ENCODE measurements around the gene PMM1. TPM values are rescaled to one million over a fixed set of nuclear protein-coding genes. Genes with fewer than 3 reads are reported as not detected.
"Not testable (repeated sequence)": the region's sequence is repeated elsewhere in the genome, so short reads cannot be mapped to it uniquely, and the experiment has no call there.

PMM1 gene
- total RNA-seq, 1 donor from 2014 or later, result 30.8 TPM

DNA sequence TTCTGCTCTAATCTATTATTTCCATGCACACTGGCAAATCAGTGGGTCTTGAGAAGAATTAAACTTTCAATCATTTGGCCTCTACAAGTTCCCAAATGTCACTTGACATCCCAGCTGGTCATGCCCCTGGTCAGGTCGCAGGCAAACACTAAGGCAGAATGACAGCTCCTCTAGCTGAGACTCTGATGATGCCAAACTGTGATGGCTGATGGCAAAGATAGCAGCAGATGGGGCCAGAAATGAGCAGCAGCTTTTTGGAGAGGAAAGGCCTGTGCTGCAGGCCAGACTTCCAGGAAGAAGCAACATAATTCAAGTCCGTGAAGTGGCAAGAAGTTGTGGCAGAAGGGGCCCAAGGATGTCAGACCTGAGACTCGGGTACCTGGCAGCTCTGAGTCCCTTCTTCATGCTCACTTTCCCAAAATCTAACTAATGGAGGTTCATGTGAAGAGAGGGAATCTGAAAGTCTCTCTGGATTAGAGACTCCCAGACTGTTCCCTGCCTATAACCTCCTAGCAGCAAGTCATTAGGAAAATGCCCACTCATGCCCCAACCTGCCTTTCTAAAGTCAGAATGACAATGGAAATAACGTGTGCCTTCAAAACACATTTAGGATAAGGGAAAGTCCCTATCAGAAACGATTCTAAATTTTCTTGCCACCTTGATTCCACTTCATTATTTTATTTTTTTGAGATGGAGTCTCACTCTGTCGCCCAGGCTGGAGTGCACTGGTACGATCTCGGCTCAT lies 9.4 kb upstream of the PMM1 start:
- Mint-ChIP-seq H3K9me3 (no peaks in the 10 kb centered on the region), H3K27ac (ENCODE audit: unreplicated experiment) (no peak overlapping the region), H3K4me1 (no peaks in the 10 kb centered on the region), H3K36me3 (ENCODE audit: low read depth) (peaks cover 7% of the 10 kb centered on the region), H3K4me3 (no peak overlapping the region), H3K27me3 (ENCODE audit: low read depth) (no peaks in the 10 kb centered on the region)
- no peak for DNase-seq (ENCODE audit: low read depth, low spot score)
- TF ChIP-seq, protein P1, sequence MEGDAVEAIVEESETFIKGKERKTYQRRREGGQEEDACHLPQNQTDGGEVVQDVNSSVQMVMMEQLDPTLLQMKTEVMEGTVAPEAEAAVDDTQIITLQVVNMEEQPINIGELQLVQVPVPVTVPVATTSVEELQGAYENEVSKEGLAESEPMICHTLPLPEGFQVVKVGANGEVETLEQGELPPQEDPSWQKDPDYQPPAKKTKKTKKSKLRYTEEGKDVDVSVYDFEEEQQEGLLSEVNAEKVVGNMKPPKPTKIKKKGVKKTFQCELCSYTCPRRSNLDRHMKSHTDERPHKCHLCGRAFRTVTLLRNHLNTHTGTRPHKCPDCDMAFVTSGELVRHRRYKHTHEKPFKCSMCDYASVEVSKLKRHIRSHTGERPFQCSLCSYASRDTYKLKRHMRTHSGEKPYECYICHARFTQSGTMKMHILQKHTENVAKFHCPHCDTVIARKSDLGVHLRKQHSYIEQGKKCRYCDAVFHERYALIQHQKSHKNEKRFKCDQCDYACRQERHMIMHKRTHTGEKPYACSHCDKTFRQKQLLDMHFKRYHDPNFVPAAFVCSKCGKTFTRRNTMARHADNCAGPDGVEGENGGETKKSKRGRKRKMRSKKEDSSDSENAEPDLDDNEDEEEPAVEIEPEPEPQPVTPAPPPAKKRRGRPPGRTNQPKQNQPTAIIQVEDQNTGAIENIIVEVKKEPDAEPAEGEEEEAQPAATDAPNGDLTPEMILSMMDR (conservative IDR thresholded peaks at IDR 0.05), result no peak

DNA sequence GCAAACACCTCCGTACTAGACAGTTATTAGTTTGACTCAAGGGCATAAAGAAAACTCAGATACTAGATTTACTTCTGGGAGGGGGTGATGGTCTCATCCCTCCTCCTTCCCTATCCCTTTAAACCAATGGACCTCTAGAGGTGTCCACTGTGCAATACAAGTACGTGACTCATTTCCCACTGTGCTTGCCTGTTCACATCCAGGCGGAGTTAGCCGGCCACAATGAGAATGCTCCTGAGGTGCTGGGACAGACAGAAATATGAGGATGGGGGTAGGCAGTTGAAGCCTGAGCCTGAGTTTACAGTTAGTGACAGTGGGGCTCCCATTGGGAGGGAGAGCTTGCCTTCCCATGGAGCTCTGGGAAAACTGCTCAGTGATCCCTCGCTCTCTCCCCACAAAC lies 8.4 kb upstream of the PMM1 start:
- TF ChIP-seq, protein P1 (conservative IDR thresholded peaks at IDR 0.05), result no peak
- no peak overlapping the region for H3K27ac Mint-ChIP-seq (ENCODE audit: unreplicated experiment)

DNA sequence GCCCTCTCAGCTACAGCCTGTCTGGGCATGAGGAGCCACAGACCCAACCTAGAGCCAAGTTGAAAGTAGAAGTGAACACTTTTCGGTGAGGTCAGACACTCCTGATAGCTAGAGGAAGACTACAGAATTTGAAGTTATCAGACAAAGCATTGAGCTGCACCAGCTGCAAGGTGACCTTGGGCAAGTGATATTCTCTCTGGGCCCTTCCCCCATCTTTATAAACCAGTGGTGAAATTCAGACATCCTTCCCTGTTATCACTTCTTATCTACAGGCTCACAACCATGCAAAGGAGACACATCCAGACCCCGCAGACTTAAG lies 8.0 kb upstream of the PMM1 start:
- Mint-ChIP-seq H3K4me1 (no peaks in the 10 kb centered on the region), H3K4me3 (no peak overlapping the region), H3K9me3 (no peaks in the 10 kb centered on the region), H3K36me3 (ENCODE audit: low read depth) (peaks cover 3% of the 10 kb centered on the region), H3K27me3 (ENCODE audit: low read depth) (no peaks in the 10 kb centered on the region), H3K27ac (ENCODE audit: unreplicated experiment) (no peak overlapping the region)
- DNase-seq (ENCODE audit: low read depth, low spot score), result no peak
- TF ChIP-seq, protein P1 (conservative IDR thresholded peaks at IDR 0.05), result no peak

More for the DNA sequence above, 8.4 kb upstream of the PMM1 start:
- no peaks in the 10 kb centered on the region for H3K4me1 Mint-ChIP-seq
- no peaks in the 10 kb centered on the region for H3K9me3 Mint-ChIP-seq
- no peak overlapping the region for H3K4me3 Mint-ChIP-seq
- H3K36me3 Mint-ChIP-seq (ENCODE audit: low read depth), result peaks cover 7% of the 10 kb centered on the region
- no peaks in the 10 kb centered on the region for H3K27me3 Mint-ChIP-seq (ENCODE audit: low read depth)
- DNase-seq (ENCODE audit: low read depth, low spot score), result no peak

DNA sequence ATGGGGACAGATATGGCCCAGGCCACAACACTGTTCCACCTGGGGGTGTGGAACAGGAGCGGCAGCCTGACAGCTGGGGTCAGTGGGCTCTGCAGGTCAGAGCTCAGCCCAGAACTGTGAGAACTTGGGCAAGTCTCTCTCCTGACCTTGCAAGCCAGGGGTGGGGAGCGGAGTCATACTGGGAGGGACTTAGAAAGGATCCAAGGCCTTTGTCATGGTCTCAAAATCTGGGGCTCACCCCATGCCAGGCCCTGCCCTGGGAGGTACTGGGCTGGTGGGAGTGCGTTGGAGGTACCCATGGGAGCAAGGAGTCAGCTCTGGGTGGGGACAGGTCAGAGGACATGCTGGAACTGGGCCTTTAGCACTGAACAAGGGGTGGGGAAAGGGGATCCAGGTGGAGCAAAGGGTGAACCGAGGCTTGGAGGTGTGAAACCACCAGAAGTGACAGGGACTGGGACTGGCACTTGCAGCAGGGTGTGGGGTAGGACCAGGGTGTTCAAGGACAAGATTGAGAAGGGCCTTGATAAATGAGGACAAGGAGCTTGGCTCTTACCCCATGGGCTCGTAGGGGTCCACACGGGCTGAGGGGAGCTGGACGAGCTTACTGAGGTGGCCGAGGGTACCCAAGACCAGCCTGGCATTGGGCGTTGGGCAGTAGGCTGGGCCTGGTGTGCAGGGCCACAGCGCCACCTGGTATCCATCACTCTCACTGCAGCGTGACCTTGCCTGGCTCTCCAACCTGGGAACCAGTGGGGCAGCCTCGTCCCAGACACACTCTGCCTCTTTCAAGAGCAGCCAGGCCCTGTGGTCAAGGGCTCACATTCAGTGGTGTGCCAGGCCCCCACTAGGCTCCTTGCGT lies 7.4 kb upstream of the PMM1 start:
- H3K4me1 Mint-ChIP-seq, result no peaks in the 10 kb centered on the region
- DNase-seq (ENCODE audit: low read depth, low spot score), result peak; percentile 49
- H3K27ac Mint-ChIP-seq (ENCODE audit: unreplicated experiment), result no peak overlapping the region
- no peaks in the 10 kb centered on the region for H3K27me3 Mint-ChIP-seq (ENCODE audit: low read depth)
- H3K9me3 Mint-ChIP-seq, result no peaks in the 10 kb centered on the region
- H3K36me3 Mint-ChIP-seq (ENCODE audit: low read depth), result no peaks in the 10 kb centered on the region
- TF ChIP-seq, protein P1 (conservative IDR thresholded peaks at IDR 0.05), result peak; percentile 65
- H3K4me3 Mint-ChIP-seq, result no peak overlapping the region

DNA sequence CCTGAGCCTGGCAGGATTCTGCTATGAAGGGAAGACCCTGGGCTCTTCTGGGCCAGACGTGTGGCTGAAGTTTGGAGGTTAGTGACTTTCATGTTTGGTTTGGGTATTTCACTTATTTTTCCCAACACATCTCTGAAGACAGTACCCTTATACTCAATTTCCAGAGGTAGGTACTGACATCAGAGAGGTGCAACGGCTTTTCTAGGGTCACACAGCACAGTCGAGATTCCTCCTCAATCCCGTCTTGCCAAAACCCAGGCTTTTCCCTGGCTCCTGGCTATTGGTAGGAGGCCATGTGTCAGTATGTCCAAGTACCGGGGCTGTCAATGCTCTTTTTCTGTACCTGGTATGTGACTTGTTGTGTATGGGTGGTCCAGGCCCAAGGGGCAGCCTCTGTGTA lies 6.1 kb upstream of the PMM1 start:
- no peaks in the 10 kb centered on the region for H3K9me3 Mint-ChIP-seq
- H3K36me3 Mint-ChIP-seq (ENCODE audit: low read depth), result no peaks in the 10 kb centered on the region
- no peaks in the 10 kb centered on the region for H3K4me1 Mint-ChIP-seq
- TF ChIP-seq, protein P1 (conservative IDR thresholded peaks at IDR 0.05), result no peak
- H3K27me3 Mint-ChIP-seq (ENCODE audit: low read depth), result no peaks in the 10 kb centered on the region
- no peak overlapping the region for H3K4me3 Mint-ChIP-seq
- no peak for DNase-seq (ENCODE audit: low read depth, low spot score)
- H3K27ac Mint-ChIP-seq (ENCODE audit: unreplicated experiment), result no peak overlapping the region

DNA sequence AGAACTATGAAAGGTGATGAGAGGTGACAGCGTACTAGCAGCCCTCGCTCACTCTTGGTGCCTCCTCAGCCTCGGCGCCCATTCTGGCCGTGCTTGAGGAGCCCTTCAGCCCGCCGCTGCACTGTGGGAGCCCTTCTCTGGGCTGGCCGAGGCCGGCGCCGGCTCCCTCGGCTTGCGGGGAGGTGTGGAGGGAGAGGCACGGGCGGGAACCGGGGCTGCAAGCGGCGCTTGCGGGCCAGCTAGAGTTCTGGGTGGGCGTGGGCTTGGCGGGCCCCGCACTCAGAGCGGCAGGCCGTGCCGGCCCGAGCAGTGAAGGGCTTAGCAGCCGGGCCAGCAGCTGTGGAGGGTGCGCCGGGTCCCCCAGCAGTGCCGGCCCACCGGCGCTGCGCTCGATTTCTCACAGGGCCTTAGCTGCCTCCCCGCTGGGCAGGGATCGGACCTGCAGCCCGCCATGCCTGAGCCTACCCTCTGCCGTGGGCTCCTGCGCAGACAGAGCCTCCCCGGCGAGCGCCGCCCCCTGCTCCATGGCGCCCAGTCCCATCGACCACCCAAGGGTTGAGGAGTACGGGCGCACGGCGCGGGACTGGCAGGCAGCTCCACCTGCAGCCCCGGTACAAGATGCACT lies 3.8 kb upstream of the PMM1 start:
- not testable (repeated sequence) for DNase-seq (ENCODE audit: low read depth, low spot score)

More for the DNA sequence above, 3.8 kb upstream of the PMM1 start:
- H3K27me3 Mint-ChIP-seq (ENCODE audit: low read depth); H3K9me3 Mint-ChIP-seq; H3K27ac Mint-ChIP-seq (ENCODE audit: unreplicated experiment); H3K36me3 Mint-ChIP-seq (ENCODE audit: low read depth): not testable (repeated sequence)
- H3K4me3 Mint-ChIP-seq, result peak overlapping the region; percentile 31
- H3K4me1 Mint-ChIP-seq, result peaks cover 17% of the 10 kb centered on the region

Measured in neural crest cell (in vitro differentiated cells).